BJ (cell line): ENCODE results near the gene RASSF4. TPM values are rescaled to one million over a fixed set of nuclear protein-coding genes. Genes with fewer than 3 reads are reported as not detected.

Experiments used
- CTCF ChIA-PET: fragments of 350-600 bp; formaldehyde crosslinking; extraction: SDS; loops from one replicate; lab custom pipeline; 2021; ENCODE audit warnings: antibody characterized with exemption, inconsistent platforms; lab: Yijun Ruan, JAX
- POLR2A ChIA-PET: fragments of 300-600 bp; sonication (Branson Sonifier 250); formaldehyde crosslinking; extraction: SDS; loops from one replicate; lab custom pipeline; 2021; ENCODE audit warnings: antibody characterized with exemption; lab: Charles Lee
- DNase-seq: peaks from one replicate; pipeline ENCODE4 v3.0.0-alpha.2; 2011; ENCODE audit warnings: low read depth
- H3K27me3 ChIP-seq: 2 replicates; pipeline ENCODE4 v1.6.0; 2011; ENCODE audit warnings: low read length; ENCODE audit not compliant: control insufficient read depth, insufficient read depth
- H3K36me3 ChIP-seq: 2 replicates; pipeline ENCODE4 v1.5.1; 2011; ENCODE audit warnings: low read length; ENCODE audit not compliant: control insufficient read depth, insufficient read depth
- H3K4me3 ChIP-seq: 2 replicates; pipeline ENCODE4 v1.5.1; 2011; ENCODE audit warnings: low read depth, mild to moderate bottlenecking, control low read depth, low read length
- polyA plus RNA-seq: library from polyadenylated mRNA; depleted of rRNA; stranded (reverse); fragments of >200 nt; gene quantifications from 2 replicates; pipeline ENCODE4 v1.2.3, GENCODE V29; 2011
- TF ChIP-seq, protein P1 (sequence below): IDR thresholded peaks from 2 replicates; pipeline ENCODE4 v1.5.1; 2011; ENCODE audit warnings: low read depth, mild to moderate bottlenecking, control low read depth, inconsistent platforms, low read length, moderate library complexity; ENCODE audit not compliant: insufficient read depth

Gene RASSF4
- polyA plus RNA-seq, 1 experiment, result 3.9 TPM

DNA sequence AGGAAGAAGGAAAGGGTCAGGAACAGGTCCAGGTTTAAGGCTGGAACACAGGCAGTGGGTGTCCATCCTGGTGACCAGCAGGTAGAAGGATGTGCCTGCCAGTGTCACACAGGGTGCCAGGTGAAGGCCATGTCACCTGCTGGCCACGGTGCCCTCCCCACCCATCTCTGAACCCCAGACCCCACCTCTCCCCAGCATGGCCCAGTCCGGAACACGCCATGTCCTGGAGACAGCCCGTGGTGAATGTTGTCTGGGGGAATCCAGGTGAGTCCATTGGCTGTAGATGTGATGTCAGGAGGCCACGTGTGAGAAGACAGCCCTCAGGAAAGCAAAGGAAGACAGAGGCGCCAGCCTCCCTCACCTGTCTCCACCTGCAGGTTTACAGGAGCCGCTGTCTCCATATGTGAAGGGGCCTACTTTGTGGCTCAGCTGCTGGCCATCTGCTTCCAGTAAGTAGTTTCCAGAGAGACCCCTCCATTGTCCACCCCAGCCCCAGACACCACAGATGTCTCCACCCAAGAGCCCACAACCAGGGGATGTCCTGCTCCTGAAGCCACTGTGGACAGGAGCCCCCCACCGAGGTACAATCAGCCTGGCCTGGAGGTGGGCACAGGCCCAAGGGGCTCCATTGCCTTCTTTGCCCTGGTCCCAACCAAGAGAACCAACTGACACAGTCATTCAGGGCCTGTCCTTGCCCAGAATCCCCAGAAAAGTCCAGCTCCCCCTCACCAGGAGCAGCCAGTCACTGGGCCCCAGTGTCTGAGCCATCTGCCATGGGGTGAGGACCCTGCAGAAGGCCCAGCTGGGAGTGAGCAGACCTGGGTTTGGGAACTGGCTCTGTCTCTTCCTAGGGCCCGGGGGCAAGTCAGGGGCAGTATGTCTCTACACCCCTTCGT, 27.7 kb upstream of the RASSF4 start:
- ChIA-PET CTCF (interaction anchor here (0.9 to 8.1 kb wide), 28 partner anchors 8 to 320 kb away, joined by 3 to 87 read pairs (median 4); partner anchors contain the start of gene DEPP1), POLR2A (no interaction called here)
- TF ChIP-seq, protein P1, sequence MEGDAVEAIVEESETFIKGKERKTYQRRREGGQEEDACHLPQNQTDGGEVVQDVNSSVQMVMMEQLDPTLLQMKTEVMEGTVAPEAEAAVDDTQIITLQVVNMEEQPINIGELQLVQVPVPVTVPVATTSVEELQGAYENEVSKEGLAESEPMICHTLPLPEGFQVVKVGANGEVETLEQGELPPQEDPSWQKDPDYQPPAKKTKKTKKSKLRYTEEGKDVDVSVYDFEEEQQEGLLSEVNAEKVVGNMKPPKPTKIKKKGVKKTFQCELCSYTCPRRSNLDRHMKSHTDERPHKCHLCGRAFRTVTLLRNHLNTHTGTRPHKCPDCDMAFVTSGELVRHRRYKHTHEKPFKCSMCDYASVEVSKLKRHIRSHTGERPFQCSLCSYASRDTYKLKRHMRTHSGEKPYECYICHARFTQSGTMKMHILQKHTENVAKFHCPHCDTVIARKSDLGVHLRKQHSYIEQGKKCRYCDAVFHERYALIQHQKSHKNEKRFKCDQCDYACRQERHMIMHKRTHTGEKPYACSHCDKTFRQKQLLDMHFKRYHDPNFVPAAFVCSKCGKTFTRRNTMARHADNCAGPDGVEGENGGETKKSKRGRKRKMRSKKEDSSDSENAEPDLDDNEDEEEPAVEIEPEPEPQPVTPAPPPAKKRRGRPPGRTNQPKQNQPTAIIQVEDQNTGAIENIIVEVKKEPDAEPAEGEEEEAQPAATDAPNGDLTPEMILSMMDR, result no peak

DNA sequence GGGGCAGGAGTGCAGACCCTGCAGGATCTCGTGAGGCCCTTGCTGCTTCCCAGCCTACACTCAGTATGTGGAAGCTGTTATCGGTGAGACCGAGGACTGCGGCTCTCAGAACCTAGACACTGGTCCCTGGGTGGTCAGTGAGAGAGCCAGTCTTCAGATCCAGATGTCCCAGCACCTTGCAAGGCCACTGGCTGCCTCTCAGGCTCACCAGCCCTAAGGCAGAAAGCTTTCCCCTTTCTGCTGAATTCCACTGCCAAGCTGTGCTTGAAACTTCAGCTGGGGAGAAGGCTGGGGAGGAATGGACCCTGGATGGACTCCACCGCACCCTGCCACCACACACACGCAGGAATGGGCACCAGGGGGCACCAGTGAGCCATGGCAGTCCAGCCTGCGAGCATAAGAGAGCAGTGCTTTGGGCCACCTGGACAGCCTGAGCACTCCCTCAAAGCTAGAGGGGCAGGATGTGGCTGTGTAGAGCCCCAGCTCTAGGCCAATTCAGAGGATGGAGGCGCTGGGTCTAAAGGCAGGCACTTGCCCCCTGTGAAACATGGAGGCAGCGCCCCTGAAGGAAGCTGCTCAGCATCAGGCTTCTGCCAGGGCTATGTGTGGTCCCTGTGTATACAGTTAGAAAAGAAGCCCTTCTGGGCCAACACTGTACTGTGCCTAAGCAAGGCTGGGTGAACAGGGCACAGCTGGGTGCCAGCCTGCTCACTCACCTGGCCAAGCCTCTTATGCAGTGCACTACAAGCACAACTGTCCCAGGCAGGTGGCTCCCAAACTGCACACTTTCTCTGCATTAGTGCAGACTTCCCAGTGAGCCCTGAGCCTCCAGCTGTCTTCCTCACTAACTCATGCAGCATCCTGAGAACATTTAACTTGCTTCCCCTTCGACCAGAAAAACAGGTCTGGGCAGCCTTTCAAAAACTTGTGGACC, 26.8 kb upstream of the RASSF4 start:
- ChIA-PET CTCF (interaction anchor here (0.6 to 8.1 kb wide), 35 partner anchors 9 to 1435 kb away, joined by 3 to 87 read pairs (median 4); partner anchors contain the start of gene DEPP1), POLR2A (no interaction called here)
- Histone ChIP-seq H3K4me3 (no peak overlapping the region), H3K36me3 (no peaks in the 10 kb centered on the region), H3K27me3 (peaks cover 5% of the 10 kb centered on the region)
- TF ChIP-seq, protein P1, result peak; percentile 98
- no peak for DNase-seq

More for the DNA sequence above, 27.7 kb upstream of the RASSF4 start:
- H3K4me3 ChIP-seq, result no peak overlapping the region
- H3K27me3 ChIP-seq, result peaks cover 5% of the 10 kb centered on the region
- DNase-seq, result no peak
- H3K36me3 ChIP-seq, result no peaks in the 10 kb centered on the region

DNA sequence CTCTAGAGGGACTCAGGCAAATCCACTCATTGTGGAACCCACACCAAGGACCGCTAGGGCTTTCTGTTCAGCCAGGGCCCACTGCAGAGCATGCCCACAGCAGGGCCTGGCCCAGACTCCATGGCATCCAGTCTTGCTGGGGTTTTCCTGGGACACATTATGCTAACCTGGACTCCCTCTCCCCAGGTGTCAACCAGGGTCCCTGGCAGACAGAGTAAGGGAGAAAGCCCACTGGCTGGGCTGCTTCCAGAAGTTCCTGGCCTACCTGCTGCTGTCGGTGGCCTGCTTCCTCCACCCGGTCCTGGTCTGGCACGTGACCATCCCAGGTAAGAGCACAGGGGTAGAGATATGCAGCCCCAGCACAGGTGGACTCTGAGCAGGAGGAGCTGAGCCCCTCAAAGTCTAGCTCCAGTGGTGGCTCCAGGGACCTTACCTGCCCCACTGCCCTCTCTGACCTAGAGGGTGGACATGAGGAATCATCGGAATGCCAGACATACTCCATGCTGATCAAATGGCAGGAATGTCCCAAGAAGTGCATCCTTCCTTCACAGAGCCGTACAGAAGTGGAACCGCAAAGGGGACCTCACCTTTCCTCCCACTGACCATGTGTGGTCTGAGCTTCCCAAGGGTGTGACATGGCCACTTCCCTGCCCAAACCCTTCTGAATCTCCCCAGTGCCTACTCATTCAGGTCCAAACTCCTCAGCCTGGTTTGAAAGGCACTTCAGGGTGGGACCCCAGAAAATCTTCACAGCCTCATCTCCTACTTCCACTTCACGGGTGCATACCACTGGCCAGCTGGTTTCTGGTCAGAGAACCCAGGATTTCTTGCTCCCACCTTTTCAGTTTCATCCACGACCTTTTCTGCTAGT, 25.9 kb upstream of the RASSF4 start:
- Histone ChIP-seq H3K36me3 (no peaks in the 10 kb centered on the region), H3K4me3 (no peak overlapping the region), H3K27me3 (peaks cover 5% of the 10 kb centered on the region)
- TF ChIP-seq, protein P1, result no peak
- ChIA-PET POLR2A (no interaction called here), CTCF (interaction anchor here (0.6 to 8.1 kb wide), 32 partner anchors 9 to 1436 kb away, joined by 3 to 87 read pairs (median 4); partner anchors contain the start of gene DEPP1)
- DNase-seq, result no peak

DNA sequence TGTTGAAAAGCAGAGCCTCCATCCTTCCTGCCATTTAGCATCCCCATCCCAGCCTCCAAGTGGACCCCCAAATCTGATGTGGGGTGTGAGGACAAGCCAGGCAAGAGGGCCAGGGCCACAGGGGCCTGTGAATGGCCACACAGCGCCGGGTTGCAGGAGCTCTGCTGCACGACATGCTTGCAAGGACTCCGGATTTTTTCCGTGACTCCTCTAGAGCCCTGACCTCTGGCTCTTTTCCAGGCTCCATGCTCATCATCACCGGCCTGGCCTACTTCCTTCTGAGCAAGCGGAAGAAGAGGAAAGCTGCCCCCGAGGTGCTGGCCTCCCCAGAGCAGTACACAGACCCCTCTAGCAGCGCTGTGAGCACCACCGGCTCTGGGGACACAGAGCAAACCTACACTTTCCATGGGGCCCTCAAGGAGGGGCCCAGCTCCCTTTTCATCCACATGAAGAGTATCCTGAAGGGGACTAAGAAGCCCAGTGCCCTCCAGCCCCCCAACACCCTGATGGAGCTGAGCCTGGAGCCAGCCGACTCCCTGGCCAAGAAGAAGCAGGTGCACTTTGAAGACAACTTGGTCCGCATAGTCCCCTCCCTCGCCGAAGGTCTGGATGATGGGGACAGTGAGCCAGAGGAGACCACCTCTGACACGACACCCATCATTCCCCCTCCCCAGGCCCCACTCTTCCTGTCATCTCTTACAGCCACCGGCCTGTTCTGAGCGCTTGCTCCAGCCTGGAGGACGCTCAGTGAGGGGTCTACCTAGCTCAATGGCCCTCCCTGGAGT, 25.0 kb upstream of the RASSF4 start:
- ChIA-PET CTCF (interaction anchor here (0.8 to 8.1 kb wide), 7 partner anchors 10 to 64 kb away, joined by 3 to 87 read pairs (median 5); no protein-coding TSS in a partner anchor), POLR2A (no interaction called here)
- Histone ChIP-seq H3K4me3 (no peak overlapping the region), H3K36me3 (no peaks in the 10 kb centered on the region), H3K27me3 (peaks cover 3% of the 10 kb centered on the region; the same call in 1 of the 2 replicates)
- TF ChIP-seq, protein P1, result no peak
- DNase-seq, result no peak
